GM19397 (cell line): ENCODE measurements around the gene ZMYM2.

ENCODE experiments used
- ATAC-seq: cut with Tn5 transposase; IDR thresholded peaks from one replicate; pipeline ENCODE4 v1.9.1; 2021; ENCODE audit warnings: mild to moderate bottlenecking, moderate library complexity; ENCODE audit not compliant: unreplicated experiment

The ZMYM2 gene

DNA sequence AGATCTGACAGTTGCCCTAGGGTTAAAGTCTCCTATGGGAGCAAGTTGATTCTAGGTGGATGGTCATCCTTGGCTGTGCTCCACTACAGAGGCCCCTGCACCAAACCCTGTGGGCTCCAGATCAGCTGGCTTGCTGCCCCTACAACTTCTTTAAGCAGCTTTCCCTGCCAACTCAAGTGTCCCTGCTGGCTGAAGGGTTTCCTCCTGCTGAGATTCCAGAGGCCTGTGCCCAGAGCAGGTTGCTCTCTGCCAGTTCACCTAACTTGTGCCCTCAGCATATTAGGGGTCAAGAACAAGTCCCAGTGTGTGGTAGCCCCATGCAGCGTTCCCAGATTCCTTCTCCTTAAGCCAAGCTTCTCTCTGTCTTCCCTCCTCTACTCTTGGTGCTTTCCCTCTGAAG, 85.6 kb downstream of the ZMYM2 start:
- no peak for ATAC-seq

DNA sequence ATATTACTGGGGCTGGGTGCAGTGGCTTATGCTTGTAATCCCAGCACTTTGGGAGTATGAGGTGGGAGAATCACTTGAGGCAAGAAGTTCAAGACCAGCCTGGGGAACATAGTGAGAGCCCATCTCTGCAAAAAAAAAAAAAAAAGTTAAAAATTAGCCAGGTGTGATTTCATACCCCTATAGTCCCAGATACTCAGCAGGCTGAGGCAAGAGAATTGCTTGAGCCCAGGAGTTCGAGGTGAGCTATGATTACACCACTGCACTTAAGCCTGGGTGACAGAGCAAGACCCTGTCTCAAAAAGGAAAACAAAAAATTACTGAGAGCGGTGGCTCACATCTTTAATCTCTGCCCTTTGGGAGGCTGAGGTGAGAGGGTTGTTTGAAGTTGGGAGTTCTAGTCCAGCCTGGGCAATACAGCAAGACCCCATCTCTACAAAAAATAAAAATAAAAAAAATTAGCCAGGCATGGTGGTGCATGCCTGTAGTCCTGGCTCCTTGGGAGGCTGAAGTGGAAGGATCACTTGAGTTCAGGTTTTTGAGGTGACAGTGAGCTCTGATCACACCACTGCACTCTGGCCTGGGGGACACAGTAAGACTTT, 87.5 kb downstream of the ZMYM2 start:
- ATAC-seq = no peak

DNA sequence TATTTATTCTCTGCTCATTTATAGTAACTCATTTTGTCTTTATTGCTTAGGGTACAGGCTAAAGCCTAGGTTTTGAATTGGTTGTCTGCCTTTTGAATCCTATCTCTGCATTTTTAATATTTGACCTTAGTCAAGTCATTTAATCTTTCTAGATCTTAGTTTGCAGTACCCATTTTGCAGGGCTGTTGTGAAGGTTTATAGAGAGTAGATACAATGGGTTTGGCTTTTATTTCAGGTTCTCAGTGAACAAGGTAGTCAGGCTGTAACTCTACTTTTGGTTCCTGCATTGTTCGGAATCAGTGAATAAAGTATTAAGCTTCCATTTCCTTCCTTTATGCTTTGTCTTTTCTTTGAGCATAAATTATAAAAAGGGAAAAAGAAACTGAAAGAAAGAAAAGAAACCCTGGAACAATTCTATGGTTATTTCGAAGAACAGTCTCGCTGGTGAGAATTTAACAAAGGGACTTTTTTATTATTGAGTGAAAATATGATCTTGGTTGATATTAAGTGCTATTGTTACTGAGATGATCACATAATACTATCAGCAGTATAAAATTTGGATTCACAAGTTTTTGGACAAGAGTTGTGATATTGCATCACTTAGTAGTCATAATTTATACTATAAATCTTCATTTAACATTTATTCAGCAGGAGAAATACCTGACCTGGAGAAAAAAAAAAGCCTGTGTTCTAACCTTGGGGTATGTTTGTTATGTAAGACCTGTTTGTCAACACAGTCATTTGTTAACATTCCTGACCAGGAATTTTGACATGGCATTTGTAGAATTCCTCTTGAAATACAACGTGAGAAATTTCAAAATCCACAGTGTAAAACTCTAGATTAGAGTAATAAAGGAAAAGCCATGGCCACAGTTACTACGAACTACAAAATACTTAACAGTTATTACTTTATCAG, 91.3 kb downstream of the ZMYM2 start:
- ATAC-seq = no peak

DNA sequence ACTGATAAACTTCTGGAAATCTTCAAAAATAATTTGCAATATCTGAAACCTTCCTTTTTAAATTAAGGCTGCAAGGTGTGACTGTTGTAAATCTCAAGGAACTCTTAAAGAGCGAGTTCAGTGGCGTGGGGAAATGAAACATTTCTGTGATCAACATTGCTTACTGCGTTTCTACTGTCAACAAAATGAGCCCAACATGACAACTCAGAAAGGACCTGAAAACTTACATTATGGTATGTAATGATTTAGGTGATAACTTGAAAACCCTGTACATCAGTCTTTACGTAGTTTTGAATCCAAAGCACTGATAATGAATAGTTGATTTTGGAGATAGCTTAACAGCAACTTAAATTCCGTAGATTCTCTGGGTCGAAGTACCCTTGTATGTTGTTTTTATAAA, 92.8 kb downstream of the ZMYM2 start:
- ATAC-seq = no peak

DNA sequence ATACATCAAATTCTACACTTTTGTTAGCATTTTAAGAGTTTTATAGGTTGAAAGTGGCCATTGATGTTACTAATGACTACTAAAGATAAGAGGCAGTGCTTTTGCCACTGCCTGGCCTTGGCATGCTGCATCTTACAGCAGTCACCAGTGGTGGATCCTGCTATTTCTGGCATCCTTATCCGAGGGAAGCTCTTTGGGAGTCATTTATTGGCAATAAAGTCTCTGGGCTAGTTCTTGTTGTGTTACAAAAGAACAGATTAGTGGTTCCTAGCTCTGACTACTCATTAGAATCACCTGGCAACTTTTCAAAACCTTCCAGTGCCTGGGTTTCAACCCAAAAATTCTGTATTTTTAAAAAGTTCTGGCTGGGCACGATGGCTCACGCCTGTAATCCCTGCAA, 94.5 kb downstream of the ZMYM2 start:
- ATAC-seq = no peak

DNA sequence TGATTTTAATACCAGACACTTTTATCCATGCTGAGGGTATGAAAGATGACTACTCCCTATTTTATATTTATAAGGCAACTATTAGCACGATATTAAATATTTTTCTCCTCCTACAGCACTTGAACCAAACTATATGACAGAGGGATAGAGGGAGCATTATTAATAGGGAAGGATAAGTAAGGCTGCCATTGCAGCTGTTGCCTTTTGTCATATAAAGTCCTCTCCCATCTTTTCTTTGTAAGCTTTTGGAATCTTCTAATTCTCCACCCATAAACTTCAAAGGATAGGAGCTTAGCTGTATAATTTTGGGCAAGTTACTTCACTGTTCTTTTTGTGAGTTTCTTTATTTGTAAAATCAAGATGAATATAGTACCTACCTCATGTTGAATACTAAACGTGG, 95.4 kb downstream of the ZMYM2 start:
- ATAC-seq = no peak

DNA sequence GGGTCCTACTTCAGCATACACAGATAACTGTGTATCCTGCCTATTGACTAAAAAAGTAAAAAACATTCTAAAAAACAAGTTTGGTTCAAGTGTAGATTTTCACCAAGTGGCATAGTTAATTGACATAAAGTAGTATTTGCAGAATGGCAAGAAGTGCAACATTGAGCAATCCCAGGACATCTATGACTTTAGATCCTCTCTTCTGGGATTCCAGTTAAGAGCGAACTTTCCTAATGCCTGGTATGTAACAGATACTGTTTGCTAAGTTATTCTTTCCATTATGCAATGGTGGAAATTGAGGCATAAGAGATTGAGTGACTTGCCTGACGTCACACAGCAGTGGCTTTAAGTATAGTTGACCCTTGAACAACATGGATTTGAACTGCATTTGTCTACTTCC, 96.1 kb downstream of the ZMYM2 start:
- no peak for ATAC-seq

DNA sequence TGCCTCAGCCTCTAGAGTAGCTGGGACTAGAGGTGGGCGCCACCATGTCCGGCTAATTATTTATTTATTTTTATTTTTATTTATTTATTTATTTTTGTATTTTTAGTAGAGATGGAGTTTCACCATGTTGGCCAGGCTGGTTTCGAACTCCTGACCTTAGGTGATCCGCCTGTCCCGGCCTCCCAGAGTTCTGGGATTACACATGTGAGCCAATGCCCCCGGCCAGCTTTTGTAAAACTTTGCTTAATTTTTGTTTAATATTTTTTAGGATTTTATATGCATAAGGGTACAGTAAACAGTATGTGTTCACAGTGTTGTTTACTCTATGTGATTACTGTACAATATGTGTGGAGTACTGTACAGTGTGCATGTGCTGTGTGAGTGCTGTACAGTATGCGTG, 98.7 kb downstream of the ZMYM2 start:
- no peak for ATAC-seq

DNA sequence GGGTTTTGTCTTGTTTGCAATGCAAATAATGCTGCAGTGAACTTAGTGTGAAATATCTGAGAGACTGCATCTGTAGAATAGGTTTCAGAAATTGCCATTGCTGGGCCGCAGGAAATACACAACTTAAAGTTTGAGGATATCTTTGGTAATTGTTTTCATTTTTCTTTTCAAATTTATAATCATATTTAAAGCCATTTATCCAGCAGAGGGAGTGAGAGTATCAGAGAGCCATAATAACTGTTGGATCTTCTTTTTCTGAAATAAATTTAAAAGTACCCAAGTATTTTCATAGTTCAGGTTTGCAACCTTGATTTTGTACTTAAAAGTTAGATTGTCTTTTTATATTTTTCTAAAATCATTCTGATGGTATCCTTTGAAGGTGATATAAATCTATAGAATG, 99.4 kb downstream of the ZMYM2 start:
- no peak for ATAC-seq

DNA sequence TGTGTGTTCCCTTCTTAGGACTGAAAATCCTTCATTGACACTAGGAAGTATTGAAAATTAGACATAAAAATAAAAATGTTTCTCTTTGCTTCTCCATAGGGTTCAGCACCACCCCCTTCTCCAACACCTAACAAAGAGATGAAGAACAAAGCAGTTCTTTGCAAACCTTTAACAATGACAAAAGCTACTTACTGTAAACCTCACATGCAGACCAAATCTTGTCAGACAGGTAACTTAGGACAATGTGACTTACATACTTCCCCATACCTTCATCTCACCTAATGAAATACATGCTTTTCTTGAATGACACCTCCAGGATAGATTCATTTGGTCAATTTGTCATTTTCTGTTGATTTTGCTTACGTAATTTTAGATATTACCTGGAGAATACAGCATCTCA, 99.9 kb downstream of the ZMYM2 start:
- no peak for ATAC-seq

DNA sequence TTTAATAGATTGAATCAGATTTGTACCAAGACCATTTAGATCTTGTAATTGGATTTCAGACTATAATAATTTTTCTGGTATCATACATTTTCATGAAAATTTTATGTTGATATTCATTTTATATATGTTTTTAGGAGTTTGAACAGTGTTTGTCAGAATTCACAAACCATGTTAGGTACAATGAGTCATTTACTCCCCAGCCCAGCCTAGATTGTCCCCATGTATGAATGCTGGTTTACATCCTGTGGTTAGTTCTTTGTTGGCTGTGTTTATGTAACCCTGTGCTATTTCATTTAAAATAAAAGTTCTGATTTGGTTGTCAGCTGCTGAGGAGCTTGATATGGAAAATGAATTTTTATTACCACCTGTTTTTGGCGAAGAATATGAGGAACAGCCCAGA, 105.6 kb downstream of the ZMYM2 start:
- ATAC-seq = no peak

DNA sequence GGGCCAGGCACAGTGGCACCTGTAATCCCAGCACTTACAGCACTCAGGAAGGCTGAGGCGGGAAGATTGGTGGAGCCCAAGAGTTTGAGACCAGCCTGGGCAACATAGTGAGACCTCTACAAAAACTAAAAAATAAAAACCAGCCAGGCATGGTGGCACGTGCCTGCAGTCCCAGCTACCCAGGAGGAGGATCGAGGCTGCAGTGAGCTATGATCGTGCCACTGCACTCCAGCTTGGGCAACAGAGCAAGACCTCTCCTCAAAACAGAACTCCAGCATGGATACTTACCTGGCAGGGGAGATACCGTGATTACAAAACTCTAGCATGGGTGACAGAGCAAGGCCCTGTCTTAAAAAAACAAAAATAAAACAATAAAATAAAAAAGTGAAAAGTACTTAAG, 107.0 kb downstream of the ZMYM2 start:
- no peak for ATAC-seq

DNA sequence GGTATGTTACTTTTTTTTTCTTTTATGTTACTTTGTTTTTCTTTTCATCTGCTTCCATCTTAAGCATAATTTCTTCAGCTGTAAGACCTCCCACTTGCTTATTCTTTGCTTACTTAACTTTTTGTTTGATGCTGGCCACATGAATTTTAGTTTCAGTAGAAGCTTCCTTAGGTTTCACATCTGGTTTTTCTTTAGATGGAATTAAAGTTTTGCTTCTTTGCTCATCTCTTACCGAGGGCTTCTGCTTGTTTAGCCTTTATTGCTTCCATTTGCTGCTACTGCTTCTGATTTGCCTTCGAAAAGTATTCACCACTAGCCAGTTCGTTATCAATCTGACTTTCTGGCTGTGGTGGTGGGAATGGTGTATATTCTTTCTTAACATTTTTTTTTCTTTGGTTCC, 111.4 kb downstream of the ZMYM2 start:
- no peak for ATAC-seq

DNA sequence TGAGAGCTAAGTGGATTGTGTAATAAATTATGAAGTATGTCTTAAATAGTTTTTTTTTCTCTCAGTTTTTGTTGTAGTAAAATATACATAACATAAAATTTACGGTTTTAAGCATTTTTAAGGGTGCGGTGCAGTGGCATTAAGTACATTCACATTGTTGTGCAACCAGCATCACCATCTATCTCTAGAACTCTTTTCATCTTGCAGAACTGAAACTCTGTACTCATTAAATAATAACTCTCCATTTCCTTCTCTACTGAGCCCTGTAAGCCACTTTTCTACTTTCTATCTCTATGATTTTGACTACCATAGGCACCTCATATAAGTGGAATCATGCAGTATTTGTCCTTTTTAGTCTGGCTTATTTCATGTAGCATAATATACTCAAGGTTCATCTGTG, 115.2 kb downstream of the ZMYM2 start:
- ATAC-seq = peak; percentile 73

DNA sequence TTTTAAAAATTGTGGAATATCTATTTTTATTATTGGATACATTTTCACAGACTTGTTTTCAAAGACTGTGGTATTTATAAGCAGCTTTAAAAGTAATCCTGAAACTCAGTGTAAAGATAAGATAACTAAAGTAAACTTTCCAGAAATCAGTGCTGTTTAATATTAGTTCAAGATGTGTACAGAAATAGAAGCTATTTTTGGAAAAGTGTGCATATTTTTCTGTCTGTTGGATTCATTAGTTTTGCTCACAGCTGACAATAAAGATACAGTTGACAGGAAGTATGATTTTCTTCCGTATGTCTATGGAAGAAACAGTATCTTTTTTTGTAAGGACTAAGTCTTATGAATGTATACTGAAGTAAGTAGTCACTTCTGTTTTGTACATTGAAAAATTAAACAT, 116.4 kb downstream of the ZMYM2 start:
- ATAC-seq = no peak

DNA sequence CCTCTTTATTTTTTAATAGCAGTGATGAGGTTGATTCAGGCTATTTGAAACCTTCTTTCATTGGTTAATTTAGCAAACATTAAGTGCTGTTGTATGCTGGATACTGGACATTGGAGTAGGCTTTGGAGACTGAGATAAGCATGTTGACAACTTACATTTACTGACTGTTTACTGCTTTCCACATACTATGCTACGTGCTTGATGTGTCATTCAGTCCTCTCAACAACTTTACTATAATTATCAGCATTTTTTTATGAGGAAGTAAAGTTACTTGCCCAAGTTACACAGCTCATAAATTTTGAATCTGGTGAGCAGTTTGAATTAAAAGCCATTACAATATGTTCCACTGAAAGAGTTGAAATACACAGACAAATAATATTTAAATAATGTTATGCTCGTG, 118.6 kb downstream of the ZMYM2 start:
- ATAC-seq = no peak

DNA sequence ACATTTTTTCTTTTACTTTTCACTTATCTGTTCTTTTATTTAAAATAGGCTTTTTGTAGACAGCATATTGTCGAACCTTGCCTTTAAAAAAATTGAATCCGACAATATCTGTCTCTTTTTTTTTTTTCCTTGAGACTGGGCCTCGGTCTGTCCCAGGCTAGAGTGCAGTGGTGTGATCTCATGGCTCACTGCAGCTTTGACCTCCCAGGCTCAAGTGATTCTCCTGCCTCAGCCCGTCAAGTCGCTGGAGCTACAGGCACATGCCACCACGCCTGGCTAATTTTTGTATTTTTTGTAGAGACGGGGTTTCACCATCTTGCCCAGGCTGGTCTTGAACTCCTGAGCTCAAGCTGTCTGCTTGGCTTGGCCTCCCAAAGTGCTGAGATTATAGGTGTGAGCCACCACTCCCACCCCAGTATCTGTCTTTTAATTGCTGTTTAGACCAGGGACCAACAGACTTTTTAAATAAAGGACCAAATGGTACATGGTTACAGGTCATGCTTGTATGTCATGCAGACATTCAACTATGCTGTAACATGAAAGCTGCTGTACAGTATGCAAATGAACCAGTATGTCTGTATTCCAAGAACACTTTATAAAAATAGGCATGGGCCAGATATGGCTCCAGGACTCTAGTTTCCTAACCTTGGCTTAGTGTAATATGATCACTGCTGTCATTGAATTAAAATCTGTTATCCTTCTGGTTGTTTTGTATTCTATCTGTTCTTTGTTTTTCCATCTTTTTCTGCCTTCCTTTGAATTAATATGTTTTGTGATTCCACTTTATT, 122.0 kb downstream of the ZMYM2 start:
- ATAC-seq = no peak

DNA sequence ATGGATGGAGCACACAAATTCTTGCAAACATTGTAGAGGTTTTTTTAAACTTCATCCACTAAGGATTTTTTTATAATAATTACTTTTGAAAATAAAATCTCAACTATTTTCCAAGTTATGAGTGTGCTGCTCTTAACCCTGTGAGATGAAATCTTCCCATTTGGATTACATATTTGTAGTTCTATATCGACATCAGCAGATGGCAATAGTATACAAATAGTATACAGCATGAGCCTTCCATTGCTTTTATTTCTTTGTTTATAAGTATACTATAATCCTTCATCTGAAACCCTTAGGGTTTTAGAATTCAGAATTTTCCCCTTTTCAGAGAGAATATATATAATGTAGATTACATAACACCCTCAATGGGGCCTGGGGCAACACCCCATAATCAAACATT, 131.8 kb downstream of the ZMYM2 start:
- no peak for ATAC-seq

DNA sequence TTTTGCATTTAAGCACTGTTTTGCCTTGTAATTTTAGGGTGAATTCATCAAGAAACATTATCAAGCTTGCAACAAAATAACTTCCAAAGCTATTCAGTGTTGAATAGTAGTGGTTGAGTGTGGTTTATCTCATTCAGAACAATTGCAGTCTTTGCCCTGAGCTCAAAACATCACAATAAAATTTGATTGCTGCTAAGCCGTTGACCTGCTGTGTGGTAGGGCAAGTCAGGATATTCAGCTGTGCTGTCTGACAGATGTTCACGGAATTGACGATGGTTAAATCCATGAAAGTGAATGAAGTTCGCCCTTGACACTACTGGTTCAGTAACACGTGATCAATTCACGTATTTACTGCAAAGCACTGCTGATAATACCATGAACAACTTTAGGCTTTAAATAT, 135.4 kb downstream of the ZMYM2 start:
- ATAC-seq = no peak

DNA sequence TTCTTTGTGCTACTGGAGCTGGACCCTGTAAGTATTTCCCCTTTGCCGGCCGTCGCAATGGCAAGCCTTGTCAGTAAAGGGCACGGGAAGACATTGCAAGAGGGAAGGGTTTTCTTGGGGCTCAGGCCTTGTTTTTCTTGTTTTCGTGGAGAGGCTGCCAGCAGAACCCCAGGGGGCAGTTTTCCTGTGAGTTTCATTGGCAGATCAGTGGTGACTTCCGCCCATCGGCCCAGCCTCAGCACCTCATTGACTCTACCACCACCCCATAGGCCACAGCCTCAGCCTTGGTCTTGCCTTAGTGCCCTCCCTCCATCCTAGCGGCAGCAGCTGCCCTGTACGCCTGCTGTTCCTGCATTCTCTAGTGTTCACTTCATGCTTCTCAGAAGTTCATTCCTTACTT, 140.8 kb downstream of the ZMYM2 start:
- no peak for ATAC-seq

DNA sequence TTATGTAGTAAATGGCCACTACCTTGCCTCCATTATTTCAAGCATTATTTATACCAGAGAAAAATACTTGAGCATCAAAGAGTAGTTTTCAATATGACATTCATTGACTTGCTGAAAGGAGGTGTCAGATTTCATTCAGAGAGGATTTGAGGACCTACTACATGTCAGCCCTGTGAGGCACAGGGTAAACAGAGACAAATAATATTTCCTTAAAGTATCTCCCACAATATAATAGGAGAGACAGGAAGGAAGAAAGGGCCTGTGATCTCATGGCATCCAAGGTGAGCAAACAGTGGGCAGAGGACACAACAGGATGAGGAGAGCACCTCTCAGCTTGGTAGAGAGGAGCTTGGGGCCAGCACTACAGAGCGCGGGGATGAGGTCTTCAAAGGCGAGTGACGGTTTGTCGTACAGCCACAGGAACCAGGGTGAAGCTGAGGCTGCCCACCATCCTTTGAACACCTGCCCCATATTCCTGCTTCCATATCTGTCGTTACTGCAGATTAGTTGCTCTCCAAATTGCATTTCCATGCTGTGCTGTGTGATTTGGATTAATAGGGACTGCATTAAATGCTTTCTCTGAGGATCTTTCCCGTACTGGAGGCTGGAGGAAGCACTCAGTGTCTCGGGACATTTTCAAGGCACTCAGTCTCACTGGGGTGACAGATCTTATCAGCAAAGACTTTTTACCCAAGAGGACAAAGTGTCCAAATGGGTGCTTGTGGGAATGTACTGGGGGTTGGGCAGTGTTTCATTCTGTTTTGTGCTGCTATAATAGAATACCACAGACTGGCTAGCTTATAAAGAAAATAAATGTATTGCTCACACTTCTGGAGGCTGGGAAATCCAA, 143.2 kb downstream of the ZMYM2 start:
- ATAC-seq = no peak
